Loucy (cell line): Measurements from ENCODE around the gene GNAS-AS1.

Source experiments
- H2AFZ ChIP-seq: fragments of 200-600 bp; sonication (generic); 2 replicates; pipeline ENCODE4 v1.6.0; 2016; ENCODE audit warnings: antibody characterized with exemption, mild to moderate bottlenecking, low read length, moderate library complexity
- H3F3A ChIP-seq: fragments of 200-600 bp; 2 replicates; pipeline ENCODE4 v1.6.0; 2016; ENCODE audit warnings: antibody characterized with exemption, low read depth, mild to moderate bottlenecking
- H3K27me3 ChIP-seq: fragments of 200-600 bp; sonication (generic); 2 replicates; pipeline ENCODE4 v1.6.1; 2014; ENCODE audit warnings: low read length, mild to moderate bottlenecking; ENCODE audit not compliant: insufficient read depth, poor library complexity, severe bottlenecking
- H3K36me3 ChIP-seq: fragments of 200-600 bp; sonication (generic); 2 replicates; pipeline ENCODE4 v1.6.1; 2016; ENCODE audit warnings: low read length; ENCODE audit not compliant: insufficient read depth
- H3K4me1 ChIP-seq: fragments of 200-600 bp; sonication (generic); 2 replicates; pipeline ENCODE4 v1.5.1; 2014; ENCODE audit warnings: low read length, mild to moderate bottlenecking; ENCODE audit not compliant: insufficient read depth, poor library complexity, severe bottlenecking
- H3K4me2 ChIP-seq: fragments of 200-600 bp; sonication (generic); 2 replicates; pipeline ENCODE4 v1.6.0; 2014; ENCODE audit warnings: antibody characterized with exemption, low read length, low read depth, mild to moderate bottlenecking; ENCODE audit not compliant: poor library complexity, severe bottlenecking
- H3K4me3 ChIP-seq: fragments of 200-600 bp; sonication (generic); 2 replicates; pipeline ENCODE4 v1.5.1; 2014; ENCODE audit warnings: low read length, mild to moderate bottlenecking, mixed read lengths; ENCODE audit not compliant: poor library complexity, severe bottlenecking
- H3K79me2 ChIP-seq: fragments of 200-600 bp; sonication (generic); 2 replicates; pipeline ENCODE4 v1.6.1; 2014; ENCODE audit warnings: low read length; ENCODE audit not compliant: insufficient read depth
- H3K9ac ChIP-seq: fragments of 200-600 bp; sonication (generic); 2 replicates; pipeline ENCODE4 v1.6.0; 2014; ENCODE audit warnings: mild to moderate bottlenecking, low read depth, low read length, moderate library complexity; ENCODE audit not compliant: poor library complexity, severe bottlenecking
- H3K9me2 ChIP-seq: fragments of 200-600 bp; sonication (generic); replicated peaks from 2 replicates; pipeline ENCODE4 v1.6.1; 2016; ENCODE audit warnings: low read depth, low read length, mixed read lengths
- H3K9me3 ChIP-seq: fragments of 200-600 bp; sonication (generic); 2 replicates; pipeline ENCODE4 v1.6.1; 2014; ENCODE audit warnings: mild to moderate bottlenecking, antibody characterized with exemption, low read length, low read depth; ENCODE audit not compliant: insufficient read depth
- H4K20me1 ChIP-seq: fragments of 200-600 bp; sonication (generic); 2 replicates; pipeline ENCODE4 v1.6.0; 2014; ENCODE audit warnings: antibody characterized with exemption, low read length, mild to moderate bottlenecking; ENCODE audit not compliant: insufficient read depth, poor library complexity, severe bottlenecking
- CTCF ChIP-seq: fragments of 200-600 bp; sonication (generic); conservative IDR thresholded peaks from 2 replicates; pipeline ENCODE4 v1.5.1; 2014; ENCODE audit warnings: mild to moderate bottlenecking, antibody characterized with exemption, low read length
- EZH2phosphoT487 ChIP-seq: fragments of 200-600 bp; IDR thresholded peaks from 2 replicates; pipeline ENCODE4 v1.6.1; 2018; ENCODE audit warnings: antibody characterized with exemption, mild to moderate bottlenecking, moderate library complexity, borderline replicate concordance

Gene GNAS-AS1

DNA sequence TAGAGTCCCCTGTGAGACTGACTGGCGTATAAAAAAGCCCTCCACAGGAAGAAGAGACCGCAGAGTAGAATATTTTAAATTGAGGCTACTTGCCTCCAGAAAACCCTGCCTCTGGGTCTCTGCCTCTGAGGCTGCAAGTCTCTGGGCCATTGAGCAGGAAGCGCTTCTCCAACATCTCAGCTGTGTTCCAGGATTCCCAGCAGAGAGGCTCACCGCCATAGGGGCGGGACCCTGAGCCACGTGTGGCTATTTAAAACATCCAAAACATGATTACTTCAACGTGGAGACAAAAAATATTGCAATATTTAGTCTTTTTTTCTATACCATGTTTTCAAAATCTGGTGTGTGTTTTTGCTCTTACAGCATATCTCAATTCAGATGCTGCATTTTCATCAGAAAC lies 59.4 kb downstream of the GNAS-AS1 start:
- Histone ChIP-seq H3K9ac (no peak overlapping the region), H3K9me3 (no peaks in the 10 kb centered on the region), H3K79me2 (no peaks in the 10 kb centered on the region), H3K27me3 (peaks cover 4% of the 10 kb centered on the region), H3K9me2 (no peaks in the 10 kb centered on the region), H2AFZ (no peak overlapping the region), H3F3A (no peaks in the 10 kb centered on the region; the same call in 1 of the 2 replicates), H3K4me1 (peaks cover 33% of the 10 kb centered on the region), H3K36me3 (no peaks in the 10 kb centered on the region), H3K4me2 (peak overlapping the region; percentile 73), H3K4me3 (peak overlapping the region; percentile 24), H4K20me1 (no peaks in the 10 kb centered on the region)
- TF ChIP-seq EZH2phosphoT487 (no peak), CTCF (no peak)

GRCh38 chr20:58790454-58790853 lies 60.2 kb downstream of the GNAS-AS1 start:
- peak overlapping the region; percentile 73 for H3K4me2 ChIP-seq
- H3K9me2 ChIP-seq = no peaks in the 10 kb centered on the region
- H2AFZ ChIP-seq = no peak overlapping the region
- TF ChIP-seq EZH2phosphoT487 (no peak), CTCF (no peak)
- peak overlapping the region; percentile 34 for H3K4me3 ChIP-seq
- no peak overlapping the region for H3K9ac ChIP-seq
- H3K4me1 ChIP-seq = peaks cover 33% of the 10 kb centered on the region
- H3K79me2 ChIP-seq = no peaks in the 10 kb centered on the region
- H3K27me3 ChIP-seq = peaks cover 4% of the 10 kb centered on the region
- H3F3A ChIP-seq = no peaks in the 10 kb centered on the region; the same call in 1 of the 2 replicates
- no peaks in the 10 kb centered on the region for H4K20me1 ChIP-seq
- no peaks in the 10 kb centered on the region for H3K9me3 ChIP-seq
- H3K36me3 ChIP-seq = no peaks in the 10 kb centered on the region

DNA sequence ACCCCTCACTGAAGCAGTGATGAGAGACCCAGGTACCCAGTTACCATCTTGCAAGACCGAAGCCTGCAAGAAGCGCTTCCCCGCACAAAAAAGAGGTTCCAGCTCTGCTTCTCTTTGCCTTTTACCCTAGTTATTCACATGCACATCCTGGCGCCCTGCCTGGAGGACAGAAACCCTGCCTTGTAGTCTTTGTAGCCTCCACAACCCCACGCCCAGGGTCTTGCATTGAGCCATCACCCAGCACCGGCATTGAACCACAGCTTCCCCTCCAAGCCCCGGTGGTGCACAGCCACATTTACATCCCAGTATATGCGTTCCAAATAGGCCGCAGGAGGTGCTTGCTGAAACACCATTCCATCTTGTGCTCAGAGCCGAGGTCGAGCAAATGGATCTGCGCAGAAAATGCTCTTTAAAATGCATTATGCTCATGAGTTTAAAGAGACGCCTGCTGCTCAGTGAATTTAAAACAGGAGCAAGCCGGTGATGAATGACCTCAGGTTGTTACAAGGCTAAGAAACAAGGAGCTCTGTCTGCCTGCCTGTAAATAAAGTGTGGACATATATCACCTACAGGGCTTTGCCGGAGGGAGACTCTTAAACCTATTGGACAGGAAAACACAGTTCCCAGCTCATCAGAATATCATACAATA lies 61.7 kb downstream of the GNAS-AS1 start:
- no peaks in the 10 kb centered on the region for H4K20me1 ChIP-seq
- H2AFZ ChIP-seq = no peak overlapping the region
- peak overlapping the region; percentile 22 for H3K4me2 ChIP-seq
- TF ChIP-seq EZH2phosphoT487 (no peak), CTCF (no peak)
- no peaks in the 10 kb centered on the region for H3K79me2 ChIP-seq
- H3K9me2 ChIP-seq = no peaks in the 10 kb centered on the region
- H3K9me3 ChIP-seq = no peaks in the 10 kb centered on the region
- no peak overlapping the region for H3K4me3 ChIP-seq
- peaks cover 35% of the 10 kb centered on the region for H3K4me1 ChIP-seq
- no peaks in the 10 kb centered on the region for H3K36me3 ChIP-seq
- H3K27me3 ChIP-seq = peaks cover 4% of the 10 kb centered on the region
- H3K9ac ChIP-seq = no peak overlapping the region
- no peaks in the 10 kb centered on the region; the same call in 1 of the 2 replicates for H3F3A ChIP-seq
